ENCODE results near the gene SUPT6H.
A peak's percentile ranks its signal among the peaks of the same experiment; 100 is the strongest.

Gene SUPT6H

GRCh38 chr17:28661635-28662526 lies at the start of gene SUPT6H, which contains the start of gene SDF2:
Gene SUPT6H (plus strand): TSS chr17:28662205. CDS start chr17:28673402, 11,197 bp downstream.
Gene SDF2 (minus strand): TSS chr17:28661906. CDS start chr17:28661876, 30 bp downstream.
- DNase-seq (ENCODE audit: low read depth): peak; percentile 93

- no peak for DNase-seq (ENCODE audit: low read depth)
Observed at GRCh38 chr17:28612531-28612930, 49.5 kb upstream of the SUPT6H start.

GRCh38 chr17:28612936-28613872 lies 48.8 kb upstream of the SUPT6H start:
- DNase-seq (ENCODE audit: low read depth): peak; percentile 20

DNA sequence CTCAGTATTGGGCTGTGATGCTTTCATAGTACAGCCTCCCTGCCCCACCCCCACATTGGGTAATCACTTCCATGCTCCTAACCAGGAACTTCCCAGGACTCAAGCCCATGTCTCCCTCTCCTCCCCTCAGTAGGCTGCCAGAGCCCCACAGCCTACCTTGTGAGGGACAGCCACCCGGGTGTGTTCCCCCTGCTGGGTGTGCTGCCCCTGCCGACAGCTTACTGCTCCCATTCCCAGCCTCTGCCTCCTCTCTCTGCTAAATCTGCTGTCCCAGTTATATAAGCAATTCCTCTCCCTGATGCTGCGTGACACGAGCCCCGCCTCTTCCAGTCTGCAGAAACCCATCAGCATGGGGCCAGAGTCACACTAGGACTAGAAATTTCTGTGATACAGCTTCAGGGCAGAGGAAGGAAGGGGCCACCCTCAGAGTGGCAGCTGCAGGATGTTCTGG lies 48.0 kb upstream of the SUPT6H start, which contains the start of gene RSKR:
Gene RSKR, minus strand, starts transcription at position 255 of the 451 bp plus-strand sequence. Its CDS starts 24 bp downstream, at position 231.
- no peak for DNase-seq (ENCODE audit: low read depth)

DNA sequence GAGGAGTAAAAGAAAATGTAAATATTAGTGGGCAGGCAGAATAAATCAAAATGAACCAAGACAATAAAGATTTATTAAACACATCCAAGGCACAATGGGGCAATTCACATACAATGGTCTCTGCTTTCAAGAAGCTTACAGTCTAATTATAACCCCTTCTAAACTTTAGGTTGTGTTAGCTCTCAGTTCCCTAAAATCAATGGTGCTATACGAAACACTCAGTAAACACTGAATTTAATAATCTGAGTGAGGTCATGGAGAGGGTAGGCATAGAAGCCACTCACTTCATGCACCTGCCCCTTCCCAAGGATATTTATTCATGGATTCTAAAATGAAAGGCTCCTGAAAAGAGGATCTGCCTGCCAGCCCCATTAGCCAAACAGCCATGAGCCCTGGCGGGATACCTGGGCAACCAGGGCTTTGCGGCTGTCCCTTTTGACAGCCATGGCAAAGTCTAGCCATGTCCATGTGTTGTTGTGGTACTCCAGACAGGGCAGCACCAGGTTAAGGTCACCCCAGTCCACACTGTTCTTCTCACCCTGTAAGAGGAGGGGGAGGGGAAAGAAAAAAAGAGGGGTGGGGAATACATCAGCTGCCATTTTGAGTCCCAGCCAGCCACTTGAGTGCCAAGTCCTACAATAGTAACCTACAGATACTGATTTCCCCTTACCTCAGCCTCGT lies 46.6 kb upstream of the SUPT6H start:
- DNase-seq (ENCODE audit: low read depth): no peak

DNA sequence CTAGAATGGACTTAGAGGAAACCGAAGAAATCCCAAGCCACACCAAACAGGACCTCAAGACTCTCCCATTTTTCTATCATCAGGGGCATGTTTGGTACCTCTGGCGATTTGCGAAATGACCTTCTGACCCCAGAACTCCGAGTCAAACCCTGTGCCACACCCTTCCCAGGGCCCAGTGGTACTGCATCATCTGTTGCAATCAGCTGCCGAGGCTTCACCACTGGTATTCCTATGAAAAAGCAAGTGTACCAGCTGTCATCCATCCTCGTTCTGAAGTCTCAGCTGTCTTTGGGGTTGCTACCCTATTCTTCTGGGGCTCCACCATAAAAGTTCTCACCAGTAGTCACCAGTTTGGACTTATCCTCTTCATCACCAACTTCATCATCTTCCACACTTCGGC lies 45.7 kb upstream of the SUPT6H start:
- no peak for DNase-seq (ENCODE audit: low read depth)

DNA sequence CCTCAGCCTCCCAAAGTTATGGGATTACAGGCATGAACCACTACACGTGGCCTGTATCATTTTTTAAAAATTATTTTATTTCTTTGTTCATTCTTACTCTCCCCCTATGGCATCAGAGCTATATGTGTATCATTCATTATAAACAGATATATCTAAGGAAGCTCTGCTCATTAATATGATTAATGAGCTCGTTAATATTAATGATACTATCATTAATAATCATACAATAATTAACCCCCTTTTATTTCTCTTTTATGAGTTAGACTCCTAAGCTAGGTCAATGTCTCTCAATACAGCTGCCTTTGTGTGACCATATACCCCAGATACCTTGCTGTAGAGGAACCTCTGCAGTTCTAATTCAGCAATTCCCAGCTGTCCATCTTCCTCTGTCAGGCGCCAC lies 43.5 kb upstream of the SUPT6H start:
- DNase-seq (ENCODE audit: low read depth): no peak

- no peak for DNase-seq (ENCODE audit: low read depth)
Observed at GRCh38 chr17:28620010-28620409, 42.0 kb upstream of the SUPT6H start.

DNA sequence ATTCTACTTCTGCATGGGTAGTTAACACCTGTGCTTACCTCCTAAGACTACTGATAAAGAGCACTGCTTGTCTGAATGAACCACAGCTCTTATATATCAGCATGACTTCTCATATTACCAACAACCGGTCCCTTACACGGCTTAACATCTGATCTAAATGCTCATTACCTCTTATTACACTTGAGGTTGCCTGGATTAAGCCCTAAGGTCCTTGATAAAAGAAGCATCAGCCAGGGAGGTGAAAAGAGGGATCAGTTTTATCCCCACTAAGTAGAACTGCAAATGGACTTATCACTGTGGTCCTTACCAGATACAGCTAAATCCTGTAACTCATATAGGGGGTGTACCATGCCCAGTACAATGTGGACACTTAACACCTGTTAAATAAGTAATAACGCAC lies 39.8 kb upstream of the SUPT6H start:
- no peak for DNase-seq (ENCODE audit: low read depth)

- DNase-seq (ENCODE audit: low read depth): no peak
Observed at GRCh38 chr17:28623696-28624095, 38.3 kb upstream of the SUPT6H start.

DNA sequence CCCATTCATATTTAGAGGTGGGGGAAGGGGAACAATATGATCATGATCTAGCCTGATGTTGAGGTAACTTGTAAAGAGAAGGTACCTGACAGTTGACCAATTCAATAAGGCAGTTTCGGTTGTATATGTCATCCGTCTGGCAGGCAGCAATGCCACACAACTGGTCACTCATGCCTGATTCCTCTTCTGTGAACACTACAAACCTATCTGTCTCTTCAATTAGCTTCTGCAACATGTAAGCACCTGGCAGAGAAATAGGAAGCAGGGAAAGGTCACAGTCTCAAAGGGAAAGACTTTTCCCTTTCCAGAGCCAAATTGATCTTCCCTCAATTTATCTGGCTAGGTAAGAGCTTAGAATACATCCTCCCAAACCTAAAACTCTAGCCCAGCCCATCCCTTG lies 37.9 kb upstream of the SUPT6H start:
- no peak for DNase-seq (ENCODE audit: low read depth)

DNA sequence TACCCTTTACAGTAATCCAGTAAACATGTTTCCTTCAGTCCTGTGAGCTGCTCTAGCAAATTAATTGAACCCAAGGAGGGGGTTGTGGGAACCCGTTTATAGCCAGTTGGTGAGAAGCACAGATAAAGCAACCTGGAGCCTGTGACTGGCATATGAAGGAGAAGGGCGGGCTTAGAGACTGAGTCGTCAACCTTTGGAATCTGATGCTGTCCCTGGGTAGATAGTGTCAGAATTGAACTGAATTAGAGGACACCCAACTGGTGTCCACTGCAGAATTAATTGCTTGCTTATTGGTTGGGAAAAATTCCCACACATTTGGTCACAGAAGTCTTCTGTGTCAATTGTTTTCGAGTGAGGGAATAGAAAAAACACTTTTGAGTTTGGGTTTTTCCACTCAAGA lies 35.2 kb upstream of the SUPT6H start:
- DNase-seq (ENCODE audit: low read depth): no peak

DNA sequence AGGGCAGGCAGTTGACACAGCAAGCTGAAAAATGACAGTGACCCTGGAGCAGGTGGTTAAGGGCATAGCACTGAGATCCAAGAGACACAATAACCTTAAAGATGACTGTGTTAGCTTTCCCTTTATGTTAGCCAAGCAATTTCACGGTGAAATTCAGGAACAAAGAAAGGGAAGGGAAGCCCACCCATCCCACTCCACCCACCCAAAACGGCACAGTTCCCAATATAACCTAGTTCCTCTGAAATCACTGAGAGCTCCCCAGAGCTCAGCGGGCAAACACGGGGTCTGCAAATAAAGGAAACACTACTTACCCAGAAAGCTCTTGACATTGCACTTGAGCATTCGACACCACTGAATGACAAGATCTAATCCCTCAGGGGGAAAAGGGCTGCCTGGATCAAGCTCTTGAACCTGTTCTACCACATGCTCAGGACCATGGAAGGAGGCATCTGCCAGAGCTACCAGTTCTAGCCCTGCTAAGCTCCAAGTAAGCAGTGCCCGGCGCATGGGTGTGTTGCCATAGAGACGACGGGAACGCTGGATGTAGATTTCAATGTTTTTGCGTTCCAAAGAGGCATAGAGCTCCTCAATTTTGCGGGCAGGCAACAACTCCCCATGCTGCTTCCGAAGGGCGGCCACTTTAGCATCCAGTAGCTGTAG lies 27.7 kb upstream of the SUPT6H start:
- DNase-seq (ENCODE audit: low read depth): no peak

DNA sequence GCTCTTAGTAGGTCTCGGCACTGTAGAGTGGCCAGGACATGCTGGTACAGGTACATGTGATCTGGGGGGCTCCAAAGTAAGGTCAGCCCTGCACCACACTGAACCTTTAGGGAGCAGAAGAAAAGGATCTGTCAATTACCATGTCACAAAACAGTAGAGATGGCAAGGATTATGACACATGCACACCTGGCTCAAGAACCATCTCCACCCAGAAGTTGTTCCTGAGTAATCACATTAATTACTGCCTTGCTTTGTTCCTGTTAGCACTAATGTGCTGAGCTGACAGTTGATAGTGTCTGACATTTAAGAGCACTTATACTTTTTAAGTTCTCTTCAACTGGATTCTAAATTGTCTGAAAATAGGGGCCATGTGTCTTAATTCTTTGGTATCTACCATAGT lies 26.5 kb upstream of the SUPT6H start:
- DNase-seq (ENCODE audit: low read depth): no peak

GRCh38 chr17:28641579-28641978 lies 20.4 kb upstream of the SUPT6H start:
- no peak for DNase-seq (ENCODE audit: low read depth)

DNA sequence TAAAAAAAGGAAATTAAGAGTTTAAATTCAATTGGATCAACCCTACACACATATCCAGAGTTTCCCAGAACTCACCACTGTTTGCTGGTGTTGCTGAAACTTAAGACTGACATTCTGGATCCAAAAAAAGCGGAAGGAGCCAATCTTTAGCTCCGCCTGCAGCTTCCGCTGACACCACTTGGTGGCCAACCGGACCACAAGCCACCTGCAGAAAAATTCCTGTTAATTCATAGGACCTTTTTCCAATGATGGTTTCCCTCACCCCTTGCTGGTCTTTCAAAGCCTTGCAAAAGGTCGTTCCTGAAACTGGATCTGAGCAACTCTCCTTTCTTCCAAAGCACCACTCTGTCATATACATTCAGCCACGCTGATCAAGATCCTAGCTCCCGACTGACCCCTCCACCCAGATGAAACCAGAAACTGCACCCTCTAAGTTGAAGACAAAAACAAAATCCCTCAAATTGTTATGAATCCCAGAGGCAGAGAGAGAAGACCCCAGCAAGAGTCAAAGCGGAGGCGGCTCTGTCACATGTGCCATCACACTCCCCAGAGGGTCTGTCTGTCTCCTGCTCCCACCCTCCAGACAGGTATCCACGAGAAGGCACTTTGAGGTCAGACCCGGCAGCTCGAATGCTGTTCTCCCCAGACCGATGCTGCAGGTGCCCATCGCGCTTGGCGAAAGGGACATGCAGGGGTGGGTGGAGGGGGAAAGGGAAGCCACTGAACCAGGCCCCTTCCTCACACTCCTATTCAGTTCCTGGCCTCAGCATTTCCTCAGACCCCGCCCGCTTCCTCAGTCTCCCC lies 17.8 kb upstream of the SUPT6H start:
- DNase-seq (ENCODE audit: low read depth): no peak

DNA sequence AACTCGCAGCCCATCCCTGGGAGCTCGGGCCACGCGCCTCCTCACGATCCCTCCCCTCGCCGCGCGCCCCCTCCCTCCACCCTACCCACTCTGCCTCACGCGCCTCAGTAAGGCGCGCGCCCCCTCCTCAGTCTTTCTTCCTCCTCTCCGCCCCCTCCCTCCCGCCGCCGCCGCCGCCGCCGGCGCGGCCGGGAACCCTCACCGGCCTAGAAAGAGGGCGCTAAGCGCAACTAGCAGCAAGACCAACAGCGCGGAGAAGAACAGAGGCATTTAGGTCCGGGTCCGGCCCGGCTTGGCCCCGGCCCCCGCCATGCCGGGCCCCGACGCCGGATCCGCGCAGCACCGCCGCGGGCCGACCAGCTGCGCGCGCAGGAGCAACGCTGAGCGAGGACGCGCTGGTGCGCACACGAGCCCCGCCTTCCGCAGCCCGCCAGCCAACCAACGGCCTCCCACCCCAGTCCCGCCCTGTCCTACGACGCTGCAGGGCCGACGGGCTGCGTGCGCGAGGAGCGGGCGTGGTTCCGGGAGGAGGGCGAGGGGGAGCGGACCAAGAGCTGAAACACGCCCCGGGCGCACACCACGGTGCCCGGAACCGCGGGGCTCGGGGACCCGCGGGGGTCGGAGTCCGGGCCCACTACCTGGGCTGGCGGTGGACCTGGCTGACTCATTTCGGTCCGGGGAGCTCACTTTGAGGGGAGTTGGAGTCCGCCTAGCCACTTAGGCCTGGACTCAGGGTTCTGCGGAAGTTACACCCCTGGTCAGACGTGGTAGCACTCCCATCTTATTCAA lies 17.0 kb upstream of the SUPT6H start, which contains the start of gene BLTP2:
Gene BLTP2, minus strand, starts transcription at position 372 of the 789 bp plus-strand sequence. Its CDS starts 102 bp downstream, at position 270.
- peak; percentile 92 for DNase-seq (ENCODE audit: low read depth)

DNA sequence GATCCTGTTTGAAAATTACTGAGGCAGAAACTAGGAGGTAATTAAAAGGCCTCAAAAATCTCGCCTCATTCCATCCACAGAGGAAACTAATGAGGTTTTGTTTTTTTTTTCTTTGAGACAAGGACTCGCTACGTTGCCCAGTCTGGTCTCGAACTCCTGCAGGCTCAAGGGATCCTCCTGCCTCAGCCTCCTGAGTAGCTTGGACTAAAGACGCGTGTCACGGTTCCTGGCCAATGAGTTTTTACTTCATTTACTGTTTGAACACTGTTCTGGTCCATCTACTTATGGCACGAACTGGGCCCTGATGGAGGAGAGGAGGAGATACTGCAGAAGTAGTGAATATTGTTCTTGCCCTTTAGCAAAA lies 16.4 kb upstream of the SUPT6H start:
- no peak for DNase-seq (ENCODE audit: low read depth)

GRCh38 chr17:28646039-28646754 lies 15.8 kb upstream of the SUPT6H start:
- DNase-seq (ENCODE audit: low read depth): no peak

Data from stimulated activated CD8-positive, alpha-beta memory T cell treated with anti-CD3 and anti-CD28 coated beads, Interleukin-12 subunit alpha, Interleukin-12 subunit beta, amount 100 ng/mL, for 1 hour (primary cell).